HCT116 (cell line): ENCODE measurements around the gene C10orf53.

Experiments used
- ATF3 ChIP-seq: IDR thresholded peaks from 2 replicates; pipeline ENCODE4 v1.6.1; 2012
- ELF1 ChIP-seq: IDR thresholded peaks from 2 replicates; pipeline ENCODE4 v1.6.1; 2012; ENCODE audit warnings: low read depth, borderline replicate concordance
- EZH2 ChIP-seq: fragments of 200-600 bp; sonication (generic); IDR thresholded peaks from 2 replicates; pipeline ENCODE4 v1.6.1; 2017; ENCODE audit warnings: antibody characterized with exemption, mixed run types
- JUND ChIP-seq: IDR thresholded peaks from 2 replicates; pipeline ENCODE4 v1.6.1; 2012
- POLR2AphosphoS5 ChIP-seq: IDR thresholded peaks from 2 replicates; pipeline ENCODE4 v1.6.1; 2011; ENCODE audit warnings: mild to moderate bottlenecking, low read depth, low read length, moderate library complexity
- YY1 ChIP-seq: IDR thresholded peaks from 2 replicates; pipeline ENCODE4 v1.6.1; 2011; ENCODE audit warnings: low read length, low read depth, moderate library complexity, mild to moderate bottlenecking; ENCODE audit not compliant: insufficient replicate concordance; ENCODE audit errors: extremely low read depth
- ZNF274 ChIP-seq: fragments of 200-500 bp; sonication (Bioruptor generic); IDR thresholded peaks from 2 replicates; pipeline ENCODE4 v1.6.1; 2014; ENCODE audit warnings: mild to moderate bottlenecking, low read depth, low read length, inconsistent platforms
- TF ChIP-seq, protein P1 (sequence below), 3 experiments: fragments of 200-600 bp in 1 of 3; sonication (generic) in 1 of 3; IDR thresholded peaks in 2 of 3; conservative IDR thresholded peaks in 1 of 3; 2 replicates each; pipeline ENCODE4 v1.5.1; 2012 to 2017; ENCODE audit warnings: low read depth in 2 of 3, low read length in 2 of 3, antibody characterized with exemption in 1 of 3, borderline replicate concordance in 1 of 3, control low read depth in 1 of 3, mild to moderate bottlenecking in 1 of 3, mixed read lengths in 1 of 3, mixed run types in 1 of 3, moderate library complexity in 1 of 3; ENCODE audit not compliant: insufficient read depth in 1 of 3
- TF ChIP-seq, protein P2 (sequence below): IDR thresholded peaks from 2 replicates; pipeline ENCODE4 v1.6.1; 2012

DNA sequence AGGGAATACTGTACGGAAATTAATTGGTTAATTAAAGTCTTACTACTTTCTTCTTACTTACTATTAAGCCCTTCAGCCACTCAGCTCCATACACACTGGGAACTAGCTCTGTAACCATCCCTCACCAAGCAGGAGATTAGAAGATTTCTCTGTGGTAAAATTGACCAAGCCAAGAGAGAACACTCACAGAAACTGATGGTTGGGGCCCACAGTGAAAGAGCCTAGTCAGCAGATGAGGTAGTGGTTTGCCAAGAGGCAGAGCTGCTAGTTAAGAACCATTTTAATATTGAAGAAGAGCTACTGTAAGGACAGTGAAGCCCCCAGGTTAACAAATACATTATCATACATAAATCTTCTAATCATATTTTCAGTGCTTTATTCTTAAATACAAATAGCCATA lies 21.8 kb upstream of the C10orf53 start:
- TF ChIP-seq, protein P1, sequence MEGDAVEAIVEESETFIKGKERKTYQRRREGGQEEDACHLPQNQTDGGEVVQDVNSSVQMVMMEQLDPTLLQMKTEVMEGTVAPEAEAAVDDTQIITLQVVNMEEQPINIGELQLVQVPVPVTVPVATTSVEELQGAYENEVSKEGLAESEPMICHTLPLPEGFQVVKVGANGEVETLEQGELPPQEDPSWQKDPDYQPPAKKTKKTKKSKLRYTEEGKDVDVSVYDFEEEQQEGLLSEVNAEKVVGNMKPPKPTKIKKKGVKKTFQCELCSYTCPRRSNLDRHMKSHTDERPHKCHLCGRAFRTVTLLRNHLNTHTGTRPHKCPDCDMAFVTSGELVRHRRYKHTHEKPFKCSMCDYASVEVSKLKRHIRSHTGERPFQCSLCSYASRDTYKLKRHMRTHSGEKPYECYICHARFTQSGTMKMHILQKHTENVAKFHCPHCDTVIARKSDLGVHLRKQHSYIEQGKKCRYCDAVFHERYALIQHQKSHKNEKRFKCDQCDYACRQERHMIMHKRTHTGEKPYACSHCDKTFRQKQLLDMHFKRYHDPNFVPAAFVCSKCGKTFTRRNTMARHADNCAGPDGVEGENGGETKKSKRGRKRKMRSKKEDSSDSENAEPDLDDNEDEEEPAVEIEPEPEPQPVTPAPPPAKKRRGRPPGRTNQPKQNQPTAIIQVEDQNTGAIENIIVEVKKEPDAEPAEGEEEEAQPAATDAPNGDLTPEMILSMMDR (IDR thresholded peaks at IDR 0.05 in 2 of 3, conservative IDR thresholded peaks at IDR 0.05 in 1 of 3; ENCODE audit: borderline replicate concordance in 1 of 3, insufficient read depth in 1 of 3, low read depth in 2 of 3, low read length in 2 of 3) = no peak
- TF ChIP-seq EZH2 (no peak), ZNF274 (no peak), ATF3 (no peak), JUND (no peak), YY1 (no peak), ELF1 (no peak), POLR2AphosphoS5 (no peak)
- TF ChIP-seq, protein P2, sequence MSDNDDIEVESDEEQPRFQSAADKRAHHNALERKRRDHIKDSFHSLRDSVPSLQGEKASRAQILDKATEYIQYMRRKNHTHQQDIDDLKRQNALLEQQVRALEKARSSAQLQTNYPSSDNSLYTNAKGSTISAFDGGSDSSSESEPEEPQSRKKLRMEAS = no peak
